GM23248 (cell line): ENCODE data around the gene TCP11.

Experiments used
- EZH2 ChIP-seq: fragments of 200-600 bp; sonication (generic); IDR thresholded peaks from 2 replicates; pipeline ENCODE4 v1.6.1; 2018; ENCODE audit warnings: antibody characterized with exemption, mild to moderate bottlenecking; ENCODE audit not compliant: insufficient read depth, poor library complexity, severe bottlenecking
- EZH2phosphoT487 ChIP-seq: fragments of 200-600 bp; sonication (generic); IDR thresholded peaks from 2 replicates; pipeline ENCODE4 v1.6.1; 2018; ENCODE audit warnings: antibody characterized with exemption, moderate library complexity, mild to moderate bottlenecking, low read depth; ENCODE audit not compliant: insufficient read depth

DNA sequence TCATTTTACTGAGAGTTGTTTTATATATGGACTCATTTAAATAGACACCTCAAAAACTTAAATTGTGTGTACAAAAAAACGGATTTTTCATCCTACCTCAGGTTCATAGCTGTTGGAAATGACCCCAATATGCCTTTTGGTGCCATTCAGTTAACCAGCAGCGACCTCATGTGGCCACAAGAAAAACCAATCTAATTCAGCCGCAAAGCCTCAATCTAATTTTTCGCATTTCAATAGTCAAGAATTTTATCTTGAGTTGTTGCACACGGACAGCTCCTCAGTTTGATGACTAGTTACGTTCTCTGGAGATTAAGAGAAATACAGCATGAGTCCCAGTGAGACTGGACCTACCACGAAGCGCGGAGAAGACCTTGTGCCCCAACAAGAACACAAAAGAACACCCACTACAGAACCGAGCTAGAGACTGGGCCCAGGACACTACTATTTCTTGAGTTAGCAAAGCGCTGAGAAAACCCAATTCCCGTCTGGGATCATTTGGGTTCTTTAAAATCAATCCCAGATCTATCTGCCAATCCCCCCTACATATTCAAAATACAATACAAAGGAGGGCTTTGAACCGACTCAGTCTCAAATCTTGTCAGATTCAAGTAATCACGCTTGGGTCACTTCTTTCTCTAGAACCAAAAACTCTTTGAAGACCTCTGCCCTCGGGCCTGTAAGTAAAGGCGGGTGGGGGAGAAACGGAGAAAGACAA is 1.1 kb downstream of the TCP11 start:
- TF ChIP-seq EZH2phosphoT487: no peak
- TF ChIP-seq EZH2: no peak
